Endothelial cell of umbilical vein (primary cell): ENCODE measurements around the gene BAD. TPM values are rescaled to one million over a fixed set of nuclear protein-coding genes. Genes with fewer than 3 reads are reported as not detected.

Experiments used
- BruUV-seq: library from RNA; stranded (reverse); fragments of 400-500 nt; replicated peaks from 2 replicates; lab custom pipeline; 2021; lab: Mats Ljungman, UMichigan
- CTCF ChIA-PET: fragments of 300-600, 350-600 bp; sonication (Branson Sonifier 250); formaldehyde crosslinking; loops from one replicate; lab custom pipeline; 2021; ENCODE audit warnings: antibody characterized with exemption, inconsistent platforms; lab: Charles Lee
- POLR2A ChIA-PET: fragments of 300-600, 350-600 bp; sonication (Branson Sonifier 250); formaldehyde crosslinking; loops from one replicate; lab custom pipeline; 2021; ENCODE audit warnings: antibody characterized with exemption, inconsistent platforms; lab: Charles Lee
- DNase-seq: peaks from one replicate; pipeline ENCODE4 v3.0.0-alpha.2; 2011; ENCODE audit warnings: low read depth, low spot score
- FAIRE-seq: peaks from 2 replicates; lab custom pipeline; 2011; peaks lifted over from hg19 to GRCh38; lab: Jason Lieb, UNC
- H2AFZ ChIP-seq: 2 replicates; pipeline ENCODE4 v1.6.0; 2012; ENCODE audit warnings: low read depth, low read length, control low read depth, inconsistent platforms
- H3K27ac ChIP-seq: 2 replicates; pipeline ENCODE4 v1.5.1; 2011; ENCODE audit warnings: low read depth, mild to moderate bottlenecking, control low read depth, low read length, moderate library complexity; ENCODE audit not compliant: insufficient read depth
- H3K27me3 ChIP-seq, 2 experiments: 2 replicates each; pipeline versions ENCODE4 v1.6.0 to v1.6.1; 2011; ENCODE audit warnings: low read length in 2 of 2, mixed read lengths in 1 of 2; ENCODE audit not compliant: control insufficient read depth in 2 of 2, insufficient read depth in 2 of 2
- H3K36me3 ChIP-seq, 2 experiments: 2 replicates in 1 of 2; 3 replicates in 1 of 2; pipeline ENCODE4 v1.5.1; 2011; ENCODE audit warnings: low read length in 2 of 2, mild to moderate bottlenecking in 1 of 2, moderate library complexity in 1 of 2; ENCODE audit not compliant: control insufficient read depth in 2 of 2, insufficient read depth in 2 of 2; ENCODE audit errors: extremely low read depth in 1 of 2
- H3K4me1 ChIP-seq: 3 replicates; pipeline ENCODE4 v1.5.1; 2011; ENCODE audit warnings: mild to moderate bottlenecking, low read length; ENCODE audit not compliant: control insufficient read depth, insufficient read depth; ENCODE audit errors: extremely low read depth
- H3K4me2 ChIP-seq: 2 replicates; pipeline ENCODE4 v1.6.1; 2011; ENCODE audit warnings: low read length, control low read depth, mixed read lengths; ENCODE audit not compliant: insufficient read depth
- H3K4me3 ChIP-seq, 3 experiments: fragments of 200-600 bp in 1 of 3; sonication (generic), shearing (Covaris generic) in 1 of 3; replicated peaks in 1 of 3; 2 replicates each; pipeline ENCODE4 v1.5.1; 2011 to 2016; ENCODE audit warnings: control low read depth in 3 of 3, low read length in 3 of 3, mild to moderate bottlenecking in 2 of 3, inconsistent platforms in 1 of 3, low read depth in 1 of 3, moderate library complexity in 1 of 3; ENCODE audit not compliant: insufficient read depth in 1 of 3
- H3K79me2 ChIP-seq: 2 replicates; pipeline ENCODE4 v1.6.0; 2012; ENCODE audit warnings: low read length, inconsistent platforms; ENCODE audit not compliant: control insufficient read depth, insufficient read depth
- H3K9ac ChIP-seq: replicated peaks from 2 replicates; pipeline ENCODE3; 2011; ENCODE audit warnings: low read length, control low read depth; ENCODE audit not compliant: insufficient read depth; ENCODE audit errors: extremely low read depth
- H3K9me1 ChIP-seq: replicated peaks from 3 replicates; pipeline ENCODE4 v1.6.0; 2011; ENCODE audit warnings: mild to moderate bottlenecking, low read length; ENCODE audit not compliant: control insufficient read depth, insufficient read depth; ENCODE audit errors: extremely low read depth
- H3K9me3 ChIP-seq: replicated peaks from 2 replicates; pipeline ENCODE4 v1.5.1; 2012; ENCODE audit warnings: low read length, inconsistent platforms; ENCODE audit not compliant: control insufficient read depth, insufficient read depth
- H4K20me1 ChIP-seq: replicated peaks from 2 replicates; pipeline ENCODE3; 2011; ENCODE audit warnings: mild to moderate bottlenecking, low read length; ENCODE audit not compliant: control insufficient read depth, insufficient read depth; ENCODE audit errors: extremely low read depth
- CTCF ChIP-seq, 2 donors: IDR thresholded peaks; 1 replicate in 1 of 2; 2 replicates in 1 of 2; pipeline ENCODE4 v1.5.1; 2011; ENCODE audit warnings: low read length in 2 of 2, mild to moderate bottlenecking in 2 of 2, moderate library complexity in 2 of 2, control low read depth in 1 of 2, inconsistent platforms in 1 of 2, low read depth in 1 of 2; ENCODE audit not compliant: insufficient read depth in 1 of 2; ENCODE audit errors: extremely low read depth in 1 of 2
- EZH2 ChIP-seq: IDR thresholded peaks from 2 replicates; pipeline ENCODE4 v1.6.1; 2012; ENCODE audit warnings: borderline replicate concordance, low read depth, mild to moderate bottlenecking, moderate library complexity, low read length, inconsistent platforms; ENCODE audit not compliant: severe bottlenecking
- FOS ChIP-seq: IDR thresholded peaks from 2 replicates; pipeline ENCODE4 v1.6.1; 2011; ENCODE audit warnings: mild to moderate bottlenecking, low read length, moderate library complexity, borderline replicate concordance; ENCODE audit not compliant: insufficient read depth
- MYC ChIP-seq: IDR thresholded peaks from one replicate; pipeline ENCODE4 v1.6.1; 2011; ENCODE audit warnings: mild to moderate bottlenecking, low read depth, low read length
- dilution Hi-C: fragments of 300-500 bp; cut with MboI; formaldehyde crosslinking; loops from one replicate; pipeline ENCODE4 v1.15.0; 2019; ENCODE audit warnings: low sequenced_read_pairs; ENCODE audit not compliant: extremely low pct_ligation_motif_present
- intact Hi-C: fragments of 100-400 bp; cut with micrococcal nuclease; formaldehyde crosslinking; loops from one replicate; pipeline ENCODE4 v1.10.0; 2022
- polyA plus RNA-seq, 4 experiments: library from polyadenylated mRNA; depleted of rRNA in 3 of 4; stranded (reverse) in 3 of 4; unstranded in 1 of 4; fragments of >200 nt; gene quantifications; 2 replicates each; pipeline versions ENCODE4 v1.2.1 to v1.2.3, GENCODE V29; 2011 to 2012; ENCODE audit warnings: missing spikeins in 1 of 4
- total RNA-seq: library from RNA; stranded (reverse); gene quantifications from 2 replicates; pipeline ENCODE4 v1.2.3, GENCODE V29; 2021

Gene BAD
- total and polyA plus RNA-seq, 2 donors (not counting 3 experiments of a cell fraction or from before 2014, with no cell fraction given): 65.3 to 88.0 TPM

DNA sequence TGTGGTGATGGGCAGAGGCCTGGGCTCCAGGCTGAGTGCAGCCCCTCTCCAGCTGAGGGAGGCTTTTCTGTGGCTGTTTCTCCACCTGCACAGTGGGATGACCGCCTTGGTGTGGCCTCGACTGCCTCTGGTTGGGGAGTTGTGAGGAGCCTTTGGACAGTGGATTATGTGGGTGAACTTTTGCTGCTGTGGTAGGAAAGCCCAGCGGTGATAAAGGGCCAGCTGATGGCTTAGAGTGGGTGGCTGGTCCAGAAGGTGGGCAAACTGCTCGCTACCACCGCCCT lies 19.5 kb upstream of the BAD start:
- Histone ChIP-seq H2AFZ (no peak overlapping the region), H4K20me1 (no peaks in the 10 kb centered on the region), H3K36me3 (no peaks in the 10 kb centered on the region), H3K9me3 (no peaks in the 10 kb centered on the region), H3K79me2 (peaks cover 10% of the 10 kb centered on the region), H3K9me1 (no peaks in the 10 kb centered on the region), H3K4me1 (peaks cover 23% of the 10 kb centered on the region), H3K27me3 (peaks cover 4 to 16% of the 10 kb centered on the region in 2 experiments), H3K4me2 (peak overlapping the region; percentile 50), H3K9ac (no peak overlapping the region), H3K4me3 (no peak overlapping the region), H3K27ac (no peak overlapping the region)
- ChIA-PET POLR2A (interaction anchor here (0.9 to 1.1 kb wide), 2 partner anchors 14 to 58 kb away, joined by 3 to 5 read pairs; partner anchors contain the start of genes PRDX5 and TRMT112), CTCF (interaction anchor here (0.8 to 6.7 kb wide), 25 partner anchors 9 to 303 kb away, joined by 3 to 413 read pairs (median 8); partner anchors contain the start of genes BAD, FERMT3, FKBP2 and KCNK4)
- no peak for TF ChIP-seq EZH2
- TF ChIP-seq CTCF (IDR thresholded peaks at IDR 0.05; ENCODE audit: extremely low read depth in 1 of 2, insufficient read depth in 1 of 2, low read depth in 1 of 2, low read length in 2 of 2): no peak
- TF ChIP-seq FOS: no peak
- no peak for TF ChIP-seq MYC
- dilution Hi-C loops: no loop called here
- intact Hi-C loops: loop anchor here (2.0 to 5.0 kb wide), 2 partner anchors 19 to 467 kb away; partner anchors contain the start of genes BAD, GPR137 and MARK2
- no peak for DNase-seq
- FAIRE-seq: no peak
- no TSS peak for BruUV-seq
